ENCODE measurements around the gene RANBP9.
A peak's percentile ranks its signal among the peaks of the same experiment; 100 is the strongest.

RANBP9 gene

GRCh38 chr6:13711733-13712598, at the start of gene RANBP9:
TSS of gene RANBP9 (minus strand) at chr6:13711835. CDS start at chr6:13711505, 330 bp downstream.
- DNase-seq, result peak; percentile 88

DNA sequence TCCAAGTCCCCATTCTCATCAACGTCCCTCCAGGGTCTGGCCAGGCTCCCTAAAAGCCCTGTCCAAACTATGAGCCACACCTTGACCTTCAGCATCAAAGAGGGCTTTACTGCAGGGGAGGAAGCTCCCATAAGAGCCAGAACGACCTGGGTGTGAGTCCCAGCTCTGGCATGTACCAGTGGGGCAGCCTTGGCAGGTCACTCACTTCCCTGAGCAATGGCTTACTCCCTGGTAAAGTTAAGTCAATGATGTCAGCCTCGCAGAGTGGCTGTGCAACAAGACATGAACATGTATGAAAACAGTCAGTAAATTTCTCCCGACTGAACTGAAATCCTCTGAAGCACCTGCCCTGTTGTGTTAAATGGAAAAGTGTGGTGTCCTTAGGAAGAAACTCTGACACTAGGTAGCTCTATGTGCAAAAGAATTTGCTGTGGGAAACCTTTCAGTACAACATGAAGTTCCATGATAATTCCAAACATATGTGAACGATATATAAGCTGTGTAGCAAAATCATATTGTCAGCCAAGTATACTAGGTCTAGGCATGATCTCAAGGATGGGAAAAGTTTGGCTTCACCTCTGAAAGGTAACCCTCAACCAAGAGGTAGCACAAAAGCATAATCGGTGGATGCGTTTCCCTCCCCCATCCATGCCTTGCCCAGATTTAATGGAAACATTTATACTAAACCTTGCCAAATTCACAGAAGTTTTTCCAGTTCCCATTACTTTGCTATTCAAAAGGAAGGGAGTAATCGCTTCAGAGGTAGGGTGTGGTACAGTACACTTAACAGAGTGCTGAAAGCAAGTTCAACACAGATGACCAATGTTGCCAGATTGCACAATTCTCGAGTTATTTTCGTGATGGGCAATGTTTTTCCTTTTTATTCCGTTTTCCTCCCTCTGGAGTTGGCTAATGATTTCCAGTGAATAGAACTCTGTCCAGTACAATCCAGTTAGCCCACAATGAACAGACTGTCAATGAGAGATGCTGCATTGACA, 49.0 kb upstream of the RANBP9 start:
- no peak for DNase-seq

DNA sequence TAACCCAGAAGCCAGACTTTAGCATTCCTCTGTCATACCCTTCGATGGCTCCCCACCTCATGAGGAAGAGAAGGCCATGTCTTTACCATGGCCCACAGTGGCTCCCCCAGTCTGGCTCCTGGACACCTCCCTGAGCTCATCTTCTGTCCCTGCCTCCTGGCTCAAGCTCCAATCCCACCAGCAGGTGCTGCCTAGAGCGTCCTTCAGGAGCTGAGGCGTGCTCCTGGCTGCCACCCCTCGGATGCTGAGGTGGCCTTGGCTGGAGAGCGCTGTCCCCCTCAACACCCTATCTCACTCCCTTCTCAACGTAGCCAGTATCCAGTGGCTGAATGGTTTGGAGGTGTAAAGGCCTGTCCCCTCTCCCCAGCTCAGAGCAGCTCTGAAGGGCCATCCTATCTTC, 47.4 kb upstream of the RANBP9 start:
- DNase-seq, result no peak

- no peak for DNase-seq
These were observed 43.0 kb upstream of the RANBP9 start for GRCh38 chr6:13754644-13755043.

GRCh38 chr6:13743736-13744127, 32.1 kb upstream of the RANBP9 start:
- no peak for DNase-seq

DNA sequence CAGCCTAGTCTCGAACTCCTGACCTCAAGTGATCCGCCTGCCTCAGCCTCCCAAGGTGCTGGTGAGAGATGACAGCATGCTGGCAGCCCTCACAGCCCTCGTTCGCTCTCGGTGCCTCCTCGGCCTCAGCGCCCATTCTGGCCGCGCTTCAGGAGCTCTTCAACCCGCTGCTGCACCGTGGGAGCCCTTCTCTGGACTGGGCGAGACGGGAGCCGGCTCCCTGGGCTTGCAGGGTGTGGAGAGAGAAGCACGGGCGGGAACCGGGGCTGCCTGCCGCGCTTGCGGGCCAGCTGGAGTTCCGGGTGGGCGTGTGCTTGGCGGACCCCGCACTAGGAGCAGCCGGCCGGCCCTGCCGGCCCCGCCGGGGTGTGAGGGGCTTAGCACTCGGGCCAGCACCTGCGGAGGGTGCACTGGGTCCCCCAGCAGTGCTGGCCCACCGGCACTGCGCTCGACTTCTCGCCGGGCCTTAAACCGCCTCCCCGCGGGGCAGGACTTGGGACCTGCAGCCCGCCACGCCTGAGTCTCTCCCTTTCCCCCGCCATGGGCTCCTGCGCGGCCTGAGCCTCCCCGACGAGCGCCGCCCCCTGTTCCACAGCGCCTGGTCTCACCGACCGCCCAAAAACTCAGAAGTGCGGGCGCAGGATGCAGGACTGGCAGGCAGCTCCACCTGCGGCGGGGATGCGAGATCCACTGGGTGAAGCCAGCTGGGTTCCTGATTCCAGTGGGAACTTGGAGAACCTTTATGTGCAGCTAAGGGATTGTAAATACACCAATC, 31.5 kb upstream of the RANBP9 start:
- DNase-seq, result no peak

DNA sequence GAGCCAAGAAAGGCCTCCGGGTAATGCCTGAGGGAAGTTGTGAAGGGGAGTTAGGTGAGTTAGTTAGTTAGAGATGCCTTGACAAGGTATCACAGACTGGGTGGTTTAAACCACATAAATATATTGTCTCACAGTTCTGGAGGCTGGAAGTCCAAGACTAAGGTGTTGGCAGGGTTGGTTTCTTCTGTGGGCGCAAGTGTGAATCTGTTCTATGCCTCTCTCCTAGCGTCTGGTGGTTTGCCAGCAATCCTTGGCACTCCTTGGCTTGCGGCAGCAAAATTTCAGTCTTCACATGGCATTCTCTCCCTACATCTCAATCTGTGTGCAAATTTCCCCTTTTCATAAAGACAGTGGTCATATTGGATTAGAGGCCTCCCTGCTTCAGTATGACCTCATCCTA, 29.7 kb upstream of the RANBP9 start:
- no peak for DNase-seq

DNA sequence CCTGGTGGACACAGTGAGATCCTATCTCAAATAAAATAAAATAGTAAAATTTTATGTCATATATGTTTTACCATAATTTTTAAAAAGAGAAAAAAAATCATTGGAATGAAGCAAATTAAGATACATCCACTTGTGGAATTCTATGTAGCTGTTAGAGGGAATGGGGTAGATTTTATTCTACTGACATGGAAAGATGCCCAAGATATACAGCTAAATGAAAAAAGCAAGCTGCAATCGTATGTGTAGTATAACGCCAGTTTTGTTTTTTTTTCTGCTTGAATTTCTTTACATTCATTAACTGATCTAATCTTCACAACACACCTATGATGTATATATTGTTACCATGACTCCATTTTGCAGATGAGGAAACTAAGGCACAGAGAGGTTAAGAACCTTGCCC, 23.4 kb upstream of the RANBP9 start:
- DNase-seq, result no peak

DNA sequence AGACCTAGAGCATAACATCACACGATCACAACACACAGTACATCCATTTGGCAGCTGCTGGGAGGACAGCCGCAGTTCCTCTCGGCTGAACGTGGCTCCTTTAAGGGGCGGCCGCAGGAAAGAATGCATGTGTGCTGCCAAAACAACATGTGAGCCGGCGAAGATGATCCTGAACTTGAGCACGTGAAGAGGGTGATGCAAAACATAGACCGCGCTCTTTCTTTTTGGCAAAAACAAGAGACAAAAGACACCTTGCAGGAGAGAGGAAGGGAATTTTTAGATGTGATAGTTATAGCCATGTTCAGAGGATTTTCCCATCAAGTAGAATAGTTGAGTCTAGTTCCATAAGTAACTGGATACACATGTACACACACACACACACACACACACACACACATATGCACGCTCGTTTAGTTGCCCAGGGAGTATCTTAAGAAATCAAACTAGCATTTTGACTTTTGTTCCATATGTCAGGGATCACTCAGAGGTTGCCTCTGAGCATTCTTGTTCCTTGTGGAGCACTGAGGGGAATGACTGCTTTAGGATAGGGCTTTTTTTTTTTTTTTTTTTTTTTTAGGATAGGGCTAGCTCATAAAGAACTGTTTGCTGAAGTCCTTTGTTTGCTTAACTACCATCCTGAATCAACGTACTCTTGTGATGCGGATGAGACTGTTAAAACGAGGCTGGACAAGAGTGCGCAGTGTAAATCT, 21.7 kb upstream of the RANBP9 start:
- DNase-seq, result no peak

GRCh38 chr6:13730704-13731103, 19.1 kb upstream of the RANBP9 start:
- no peak for DNase-seq

GRCh38 chr6:13729891-13730290, 18.3 kb upstream of the RANBP9 start:
- DNase-seq, result no peak

DNA sequence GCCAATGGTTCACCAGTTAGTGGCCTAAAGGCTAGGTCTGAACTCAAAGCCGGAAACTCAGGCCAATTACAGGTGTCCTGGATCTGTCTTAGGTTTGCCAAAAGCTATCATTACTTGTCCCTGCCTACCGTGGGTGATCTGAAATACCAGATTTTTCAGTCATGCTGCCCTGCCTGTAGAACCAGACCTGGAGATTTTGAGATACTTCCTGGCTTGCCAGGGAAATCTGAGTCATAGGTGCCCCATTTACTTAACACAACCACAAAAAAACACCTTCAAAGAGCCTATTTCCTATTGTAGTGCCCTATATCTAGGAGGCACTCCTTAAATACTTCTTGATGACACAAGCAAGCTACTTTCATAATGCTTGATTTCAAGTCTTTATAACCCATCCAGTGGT, 13.9 kb upstream of the RANBP9 start:
- no peak for DNase-seq

- no peak for DNase-seq
These were observed 13.4 kb upstream of the RANBP9 start for GRCh38 chr6:13725052-13725451.

DNA sequence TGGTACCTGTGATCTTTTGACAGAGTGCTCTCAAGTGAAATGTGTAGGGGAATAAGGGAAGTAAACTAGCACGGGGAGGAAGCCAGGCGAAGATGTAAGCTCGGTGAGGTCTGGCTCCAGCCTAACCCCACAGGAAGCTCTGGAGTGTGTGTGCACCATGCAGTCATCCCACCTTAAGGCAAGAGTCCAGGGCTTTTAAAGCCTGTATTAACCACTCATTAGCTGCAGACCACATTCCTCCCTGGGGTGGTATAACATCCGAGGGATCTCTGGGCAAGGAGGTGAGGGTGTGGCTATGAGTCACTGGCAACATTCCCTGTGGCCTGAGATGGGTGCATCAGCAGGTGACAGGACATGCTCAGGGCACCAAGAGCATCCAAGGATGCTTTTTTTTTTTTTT, 12.5 kb upstream of the RANBP9 start:
- no peak for DNase-seq

DNA sequence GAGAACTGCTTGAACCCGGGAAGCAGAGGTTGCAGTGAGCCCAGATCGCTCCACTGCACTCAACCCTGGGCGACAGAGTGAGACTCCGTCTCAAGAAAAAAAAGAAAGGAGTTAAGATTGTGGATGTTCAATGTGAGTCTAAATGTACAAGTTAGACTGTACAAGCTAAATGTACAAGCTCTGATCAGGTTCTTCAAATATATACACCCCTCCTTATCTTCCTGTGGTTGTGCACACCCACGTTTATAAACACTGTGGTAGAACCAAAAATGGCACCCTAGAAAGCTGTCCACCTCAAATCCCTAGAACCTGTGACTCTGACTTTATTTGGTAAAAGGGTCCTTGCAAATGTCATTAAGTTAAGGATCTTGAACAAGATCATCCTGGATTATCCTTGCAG, 11.2 kb upstream of the RANBP9 start:
- no peak for DNase-seq

GRCh38 chr6:13718123-13718458, 6.5 kb upstream of the RANBP9 start:
- no peak for DNase-seq

- no peak for DNase-seq
These were observed 5.3 kb upstream of the RANBP9 start for GRCh38 chr6:13716955-13717295.

GRCh38 chr6:13716225-13716954, 4.8 kb upstream of the RANBP9 start:
- no peak for DNase-seq

GRCh38 chr6:13715444-13715883, 3.8 kb upstream of the RANBP9 start:
- no peak for DNase-seq

- DNase-seq, result no peak
These were observed 914 bp upstream of the RANBP9 start for GRCh38 chr6:13712599-13712898.

GRCh38 chr6:13711324-13711732, 307 bp downstream of the RANBP9 start:
- peak; percentile 69 for DNase-seq
